ENCODE data around the gene CD80.
"Not testable (repeated sequence)": the region's sequence is repeated elsewhere in the genome, so short reads cannot be mapped to it uniquely, and the experiment has no call there.

CD80 gene

GRCh38 chr3:119575507-119575906 lies 16.1 kb upstream of the CD80 start:
- H3K4me3 ChIP-seq (ENCODE audit: low read depth, low read length) = no peak overlapping the region
- CTCF ChIA-PET = no interaction called here
- DNase-seq (ENCODE audit: low read depth, low spot score) = no peak
- TF ChIP-seq, protein P1, sequence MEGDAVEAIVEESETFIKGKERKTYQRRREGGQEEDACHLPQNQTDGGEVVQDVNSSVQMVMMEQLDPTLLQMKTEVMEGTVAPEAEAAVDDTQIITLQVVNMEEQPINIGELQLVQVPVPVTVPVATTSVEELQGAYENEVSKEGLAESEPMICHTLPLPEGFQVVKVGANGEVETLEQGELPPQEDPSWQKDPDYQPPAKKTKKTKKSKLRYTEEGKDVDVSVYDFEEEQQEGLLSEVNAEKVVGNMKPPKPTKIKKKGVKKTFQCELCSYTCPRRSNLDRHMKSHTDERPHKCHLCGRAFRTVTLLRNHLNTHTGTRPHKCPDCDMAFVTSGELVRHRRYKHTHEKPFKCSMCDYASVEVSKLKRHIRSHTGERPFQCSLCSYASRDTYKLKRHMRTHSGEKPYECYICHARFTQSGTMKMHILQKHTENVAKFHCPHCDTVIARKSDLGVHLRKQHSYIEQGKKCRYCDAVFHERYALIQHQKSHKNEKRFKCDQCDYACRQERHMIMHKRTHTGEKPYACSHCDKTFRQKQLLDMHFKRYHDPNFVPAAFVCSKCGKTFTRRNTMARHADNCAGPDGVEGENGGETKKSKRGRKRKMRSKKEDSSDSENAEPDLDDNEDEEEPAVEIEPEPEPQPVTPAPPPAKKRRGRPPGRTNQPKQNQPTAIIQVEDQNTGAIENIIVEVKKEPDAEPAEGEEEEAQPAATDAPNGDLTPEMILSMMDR (IDR thresholded peaks at IDR 0.05; ENCODE audit: insufficient read depth, low read length, missing control alignments) = no peak
- POLR2A ChIA-PET = no interaction called here

- POLR2A ChIA-PET = no interaction called here
- TF ChIP-seq, protein P1 (IDR thresholded peaks at IDR 0.05; ENCODE audit: insufficient read depth, low read length, missing control alignments) = no peak
- H3K4me3 ChIP-seq (ENCODE audit: low read depth, low read length) = no peak overlapping the region
- no peak for DNase-seq (ENCODE audit: low read depth, low spot score)
- CTCF ChIA-PET = no interaction called here
Observed at GRCh38 chr3:119571688-119572087, 12.3 kb upstream of the CD80 start.

- TF ChIP-seq, protein P1 (IDR thresholded peaks at IDR 0.05; ENCODE audit: insufficient read depth, low read length, missing control alignments) = no peak
Observed at GRCh38 chr3:119571230-119571629, 11.8 kb upstream of the CD80 start.

DNA sequence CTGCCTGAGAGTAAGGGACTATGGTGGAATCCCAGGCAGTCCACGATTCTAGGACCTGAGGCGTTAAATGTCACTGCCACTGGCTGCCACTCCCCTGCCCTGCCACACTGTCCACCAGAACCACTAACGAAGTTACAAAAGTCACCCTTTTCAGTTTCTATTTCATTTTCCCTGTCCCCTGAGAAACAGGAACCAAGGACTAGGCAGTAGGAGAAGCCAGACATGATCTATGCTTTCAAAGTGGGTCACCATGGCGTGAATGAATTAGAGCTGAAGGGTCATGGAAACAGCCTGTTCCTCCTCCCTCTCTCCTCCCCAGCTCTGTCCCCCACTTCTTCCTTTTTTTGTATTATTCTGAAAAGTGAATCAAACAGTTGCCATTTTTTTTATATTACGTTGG lies 10.8 kb upstream of the CD80 start:
- TF ChIP-seq, protein P1 (IDR thresholded peaks at IDR 0.05; ENCODE audit: insufficient read depth, low read length, missing control alignments) = no peak
- POLR2A ChIA-PET = no interaction called here

More at GRCh38 chr3:119571230-119571629, 11.8 kb upstream of the CD80 start:
- no peak for DNase-seq (ENCODE audit: low read depth, low spot score)
- ChIA-PET CTCF (no interaction called here), POLR2A (no interaction called here)
- H3K4me3 ChIP-seq (ENCODE audit: low read depth, low read length) = no peak overlapping the region

GRCh38 chr3:119569156-119569555 lies 9.7 kb upstream of the CD80 start:
- TF ChIP-seq, protein P1 (IDR thresholded peaks at IDR 0.05; ENCODE audit: insufficient read depth, low read length, missing control alignments) = no peak
- CTCF ChIA-PET = interaction anchor here (1.2 kb wide), 1 partner anchor 10 kb away, joined by 3 read pairs; the partner anchor contains the start of gene CD80
- no peak for DNase-seq (ENCODE audit: low read depth, low spot score)
- POLR2A ChIA-PET = no interaction called here
- no peak overlapping the region for H3K4me3 ChIP-seq (ENCODE audit: low read depth, low read length)

More for the DNA sequence above, 10.8 kb upstream of the CD80 start:
- no peak overlapping the region for H3K4me3 ChIP-seq (ENCODE audit: low read depth, low read length)
- CTCF ChIA-PET = interaction anchor here (1.2 kb wide), 1 partner anchor 11 kb away, joined by 3 read pairs; the partner anchor contains the start of gene CD80
- no peak for DNase-seq (ENCODE audit: low read depth, low spot score)

DNA sequence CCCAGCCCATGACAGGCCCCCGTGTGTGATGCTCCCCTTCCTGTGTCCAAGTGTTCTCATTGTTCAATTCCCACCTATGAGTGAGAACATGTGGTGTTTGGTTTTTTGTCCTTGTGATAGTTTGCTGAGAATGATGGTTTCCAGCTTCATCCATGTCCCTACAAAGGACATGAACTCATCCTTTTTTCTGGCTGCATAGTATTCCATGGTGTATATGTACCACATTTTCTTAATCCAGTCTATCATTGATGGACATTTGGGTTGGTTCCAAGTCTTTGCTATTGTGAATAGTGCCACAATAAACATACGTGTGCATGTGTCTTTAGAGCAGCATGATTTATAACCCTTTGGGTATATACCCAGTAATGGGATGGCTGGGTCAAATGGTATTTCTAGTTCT lies 3.9 kb upstream of the CD80 start:
- CTCF ChIA-PET; POLR2A ChIA-PET; DNase-seq (ENCODE audit: low read depth, low spot score); H3K4me3 ChIP-seq (ENCODE audit: low read depth, low read length): not testable (repeated sequence)

- H3K4me3 ChIP-seq (ENCODE audit: low read depth, low read length) = no peak overlapping the region
- POLR2A ChIA-PET = no interaction called here
- CTCF ChIA-PET = no interaction called here
- TF ChIP-seq, protein P1 (IDR thresholded peaks at IDR 0.05; ENCODE audit: insufficient read depth, low read length, missing control alignments) = no peak
- no peak for DNase-seq (ENCODE audit: low read depth, low spot score)
Observed at GRCh38 chr3:119562307-119562961, 3.0 kb upstream of the CD80 start.
